B cell (primary cell): ENCODE measurements around the gene KATNIP. TPM values are rescaled to one million over a fixed set of nuclear protein-coding genes. Genes with fewer than 3 reads are reported as not detected.

Experiments used
- ATAC-seq: fragments of 200-7000 bp; cut with Tn5 transposase; one replicate; pipeline ENCODE4 v1.10.0; 2021; ENCODE audit warnings: low read depth, mild to moderate bottlenecking, moderate number of reproducible peaks, moderate library complexity
- CTCF ChIA-PET: fragments of 350-600 bp; sonication (Branson Sonifier 250); formaldehyde crosslinking; loops from one replicate; lab custom pipeline; 2021; ENCODE audit warnings: antibody characterized with exemption, inconsistent platforms; lab: Charles Lee
- POLR2A ChIA-PET: fragments of 350-600 bp; sonication (Branson Sonifier 250); formaldehyde crosslinking; loops from one replicate; lab custom pipeline; 2021; ENCODE audit warnings: antibody characterized with exemption; lab: Charles Lee
- DNase-seq: peaks from one replicate; pipeline ENCODE4 v3.0.0; 2013
- H2AFZ ChIP-seq: 2 replicates; pipeline ENCODE4 v1.6.1; 2012; ENCODE audit warnings: mild to moderate bottlenecking, low read depth, low read length; ENCODE audit not compliant: insufficient read depth, poor library complexity, severe bottlenecking
- H3K27ac ChIP-seq, 2 donors: 1 replicate in 1 of 2; 2 replicates in 1 of 2; pipeline ENCODE4 v1.5.1; 2012 to 2013; ENCODE audit warnings: low read length in 2 of 2, mild to moderate bottlenecking in 2 of 2, moderate library complexity in 1 of 2
- H3K27me3 ChIP-seq, 4 experiments: fragments of 200-600 bp in 1 of 4; sonication (generic) in 1 of 4; replicated peaks in 1 of 4; 1 replicate in 2 of 4; 2 replicates in 2 of 4; pipeline versions ENCODE4 v1.6.1 to v1.7.0; 2013 to 2016; ENCODE audit warnings: low read length in 3 of 4, mild to moderate bottlenecking in 2 of 4, mixed read lengths in 1 of 4, moderate library complexity in 1 of 4; ENCODE audit not compliant: insufficient read depth in 4 of 4, control insufficient read depth in 3 of 4; ENCODE audit errors: control extremely low read depth in 1 of 4
- H3K36me3 ChIP-seq, 2 experiments: replicated peaks in 1 of 2; 1 replicate in 1 of 2; 2 replicates in 1 of 2; pipeline versions ENCODE4 v1.6.1 to v1.7.1; 2013; ENCODE audit warnings: low read length in 1 of 2; ENCODE audit not compliant: insufficient read depth in 2 of 2, control insufficient read depth in 1 of 2; ENCODE audit errors: control extremely low read depth in 1 of 2, extremely low read depth in 1 of 2
- H3K4me1 ChIP-seq, 2 donors: fragments of 200-600 bp in 1 of 2; sonication (generic) in 1 of 2; 1 replicate in 1 of 2; 2 replicates in 1 of 2; pipeline versions ENCODE4 v1.5.1 to v1.6.1; 2013 to 2017; ENCODE audit warnings: low read length in 2 of 2; ENCODE audit not compliant: control insufficient read depth in 2 of 2, insufficient read depth in 2 of 2
- H3K4me2 ChIP-seq: replicated peaks from 2 replicates; pipeline ENCODE3; 2012; ENCODE audit warnings: mild to moderate bottlenecking, low read depth, low read length; ENCODE audit not compliant: poor library complexity, severe bottlenecking
- H3K4me3 ChIP-seq, 5 experiments: fragments of 200-600 bp in 1 of 5; sonication (generic) in 1 of 5; 1 replicate in 3 of 5; 2 replicates in 2 of 5; pipeline versions ENCODE4 v1.5.1 to v1.7.0; 2011 to 2016; ENCODE audit warnings: low read length in 4 of 5, mild to moderate bottlenecking in 4 of 5, low read depth in 2 of 5, control low read depth in 1 of 5, moderate library complexity in 1 of 5; ENCODE audit not compliant: insufficient read depth in 1 of 5; ENCODE audit errors: control extremely low read depth in 1 of 5, extremely low read depth in 1 of 5
- H3K79me2 ChIP-seq: fragments of 200-600 bp; sonication (generic); one replicate; pipeline ENCODE4 v1.6.0; 2016; ENCODE audit warnings: low read length; ENCODE audit not compliant: control insufficient read depth, insufficient read depth
- H3K9ac ChIP-seq: fragments of 200-600 bp; sonication (generic); 2 replicates; pipeline ENCODE4 v1.6.1; 2017; ENCODE audit warnings: mild to moderate bottlenecking, low read length, moderate library complexity
- H3K9me3 ChIP-seq, 3 donors: one replicate each; pipeline versions ENCODE4 v1.6.1 to v1.7.1; 2013; ENCODE audit warnings: low read length in 2 of 3; ENCODE audit not compliant: control insufficient read depth in 2 of 3, insufficient read depth in 1 of 3; ENCODE audit errors: control extremely low read depth in 1 of 3
- H4K20me1 ChIP-seq: 2 replicates; pipeline ENCODE4 v1.6.0; 2012; ENCODE audit warnings: mild to moderate bottlenecking, low read length; ENCODE audit not compliant: insufficient read depth, control insufficient read depth, poor library complexity, severe bottlenecking
- H3K27ac Mint-ChIP-seq: one replicate; pipeline ENCODE4 v1.8.0; 2021; ENCODE audit warnings: mixed read lengths
- H3K27me3 Mint-ChIP-seq: one replicate; pipeline ENCODE4 v1.8.0; 2021; ENCODE audit warnings: mixed read lengths
- H3K4me1 Mint-ChIP-seq: one replicate; pipeline ENCODE4 v1.8.0; 2021; ENCODE audit warnings: mixed read lengths
- H3K4me3 Mint-ChIP-seq: one replicate; pipeline ENCODE4 v1.8.0; 2021; ENCODE audit warnings: mixed read lengths
- H3K9me3 Mint-ChIP-seq: one replicate; pipeline ENCODE4 v1.8.0; 2022; ENCODE audit warnings: mixed read lengths; ENCODE audit not compliant: insufficient read depth
- CTCF ChIP-seq: fragments of 200-600 bp; IDR thresholded peaks from one replicate; pipeline ENCODE4 v1.8.0; 2022; ENCODE audit warnings: antibody characterized with exemption, mild to moderate bottlenecking
- EZH2 ChIP-seq: IDR thresholded peaks from 2 replicates; pipeline ENCODE4 v1.6.1; 2012; ENCODE audit warnings: borderline replicate concordance, low read depth, mild to moderate bottlenecking, moderate library complexity, low read length; ENCODE audit not compliant: insufficient read depth, poor library complexity, severe bottlenecking
- WGBS: methylation state at CpG from one replicate; pipeline ENCODE4 v1.1.5; 2013; ENCODE audit warnings: missing lambda C conversion rate; ENCODE audit not compliant: insufficient coverage; 5-methylcytosine and 5-hydroxymethylcytosine counted together
- intact Hi-C: fragments of 100-400 bp; cut with micrococcal nuclease; formaldehyde crosslinking; loops from one replicate; pipeline ENCODE4 v1.10.0; 2022
- polyA minus RNA-seq: library from RNA; depleted of rRNA, polyadenylated mRNA; stranded (reverse); fragments of >200 nt; gene quantifications from 2 replicates; pipeline ENCODE4 v1.2.3, GENCODE V29; 2012
- polyA plus RNA-seq: library from polyadenylated mRNA; depleted of rRNA; stranded (reverse); fragments of >200 nt; gene quantifications from 2 replicates; pipeline ENCODE4 v1.2.3, GENCODE V29; 2012
- total RNA-seq, 2 donors: library from RNA; stranded (reverse); fragments of 120-200 nt in 1 of 2; gene quantifications; 1 replicate in 1 of 2; 2 replicates in 1 of 2; pipeline versions ENCODE4 v1.2.3 to v1.2.4, GENCODE V29; 2013 to 2022

Gene KATNIP
- total RNA-seq (49.9 and 56.0 TPM in 2 replicates), polyA plus RNA-seq (19.1 and 21.2 TPM in 2 replicates), polyA minus RNA-seq (25.5 and 28.7 TPM in 2 replicates)
- 12.3 TPM for total RNA-seq (2013)

GRCh38 chr16:27549746-27550581, at the start of gene KATNIP, which contains the start of gene GTF3C1:
Gene KATNIP, plus strand, starts transcription at chr16:27550144. Its CDS starts 27 bp downstream, at chr16:27550171.
Gene GTF3C1, minus strand, starts transcription at chr16:27549913. Its CDS starts 23 bp downstream, at chr16:27549890.
- H3K9ac ChIP-seq: peak within 1 kb of the TSS; percentile 99
- Mint-ChIP-seq H3K27me3 (no peaks in the 10 kb centered on the region), H3K27ac (peak within 1 kb of the TSS; percentile 97), H3K4me3 (peak within 1 kb of the TSS; percentile 99), H3K9me3 (no peaks in the 10 kb centered on the region), H3K4me1 (peaks cover 33% of the 10 kb centered on the region)
- H3K4me2 ChIP-seq: peak within 1 kb of the TSS; percentile 97
- peaks cover 0 to 9% of the 10 kb centered on the region in 2 experiments for H3K36me3 ChIP-seq
- POLR2A ChIA-PET: interaction anchor here (0.6 to 0.9 kb wide), 4 partner anchors 11 to 1299 kb away, joined by 3 to 4 read pairs (median 4); no protein-coding TSS in a partner anchor
- H3K4me1 ChIP-seq: peaks cover 13 to 22% of the 10 kb centered on the region in 2 donors
- no peaks in the 10 kb centered on the region for H3K27me3 ChIP-seq
- no peak for TF ChIP-seq CTCF
- TF ChIP-seq EZH2: no peak
- DNase-seq: peak; percentile 100
- CTCF ChIA-PET: interaction anchor here (0.9 to 1.8 kb wide), 2 partner anchors 34 to 668 kb away, joined by 3 to 4 read pairs; no protein-coding TSS in a partner anchor
- no peaks in the 10 kb centered on the region for H4K20me1 ChIP-seq
- H3K27ac ChIP-seq: peak within 1 kb of the TSS; percentile 80 to 99
- WGBS: 1% methylated on average over 52 of the region's 59 CpGs
- H3K4me3 ChIP-seq: peak within 1 kb of the TSS; percentile 82 to 98 (median 95)
- H2AFZ ChIP-seq: peak within 1 kb of the TSS; percentile 98
- peaks cover 40% of the 10 kb centered on the region for H3K79me2 ChIP-seq
- no peaks in the 10 kb centered on the region for H3K9me3 ChIP-seq
- ATAC-seq: peak; percentile 100
- intact Hi-C loops: loop anchor here (10.0 kb wide), 1 partner anchor 665 kb away; the partner anchor contains the start of gene XPO6

GRCh38 chr16:27500801-27501200, 49.1 kb upstream of the KATNIP start:
- ChIA-PET CTCF (no interaction called here), POLR2A (no interaction called here)
- Histone ChIP-seq H3K4me2 (no peak overlapping the region), H3K9me3 (no peaks in the 10 kb centered on the region), H3K9ac (no peak overlapping the region), H2AFZ (no peak overlapping the region), H3K36me3 (peaks cover 4 to 91% of the 10 kb centered on the region in 2 experiments), H3K27me3 (no peaks in the 10 kb centered on the region), H3K4me3 (no peak overlapping the region), H3K79me2 (no peaks in the 10 kb centered on the region), H4K20me1 (no peaks in the 10 kb centered on the region), H3K4me1 (no peaks in the 10 kb centered on the region), H3K27ac (no peak overlapping the region)
- no peaks in the 10 kb centered on the region for H3K9me3 Mint-ChIP-seq
- no peak overlapping the region for H3K4me3 Mint-ChIP-seq
- H3K27ac Mint-ChIP-seq: no peak overlapping the region
- no peaks in the 10 kb centered on the region for H3K4me1 Mint-ChIP-seq
- ATAC-seq (no peak), DNase-seq (no peak)
- TF ChIP-seq CTCF (no peak), EZH2 (no peak)
- WGBS: 100% methylated on average over 3 of the region's 3 CpGs
- intact Hi-C loops: no loop called here
- no peaks in the 10 kb centered on the region for H3K27me3 Mint-ChIP-seq
